NCI-H1930 (cell line): Measurements from ENCODE around the gene ANXA4.

Experiments used
- DNase-seq, 2 experiments: peaks; one replicate each; lab custom pipeline; 2025; lab: John Stamatoyannopoulos, UW

Gene ANXA4

GRCh38 chr2:69741575-69742321 is at the start of gene ANXA4:
ANXA4 (plus strand) TSS chr2:69742134; CDS start chr2:69781566, 39,432 bp downstream.
- DNase-seq: peak in 1 of 2 experiments; percentile 29

- DNase-seq: no peak
Observed at GRCh38 chr2:69692424-69692823, 49.5 kb upstream of the ANXA4 start.

- no peak for DNase-seq
Observed at GRCh38 chr2:69693059-69693774, 48.7 kb upstream of the ANXA4 start.

GRCh38 chr2:69693775-69694450 is 48.0 kb upstream of the ANXA4 start:
- DNase-seq: no peak

- DNase-seq: no peak
Observed at GRCh38 chr2:69694894-69695849, 46.8 kb upstream of the ANXA4 start.

GRCh38 chr2:69695850-69696216 is 46.1 kb upstream of the ANXA4 start:
- no peak for DNase-seq

- DNase-seq: no peak
Observed at GRCh38 chr2:69700381-69700780, 41.6 kb upstream of the ANXA4 start.

- no peak for DNase-seq
Observed at GRCh38 chr2:69701100-69701945, 40.6 kb upstream of the ANXA4 start.

- DNase-seq: no peak
Observed at GRCh38 chr2:69703189-69703588, 38.7 kb upstream of the ANXA4 start.

- no peak for DNase-seq
Observed at GRCh38 chr2:69704446-69704845, 37.5 kb upstream of the ANXA4 start.

GRCh38 chr2:69709290-69709689 is 32.6 kb upstream of the ANXA4 start:
- DNase-seq: no peak

- DNase-seq: no peak
Observed at GRCh38 chr2:69711971-69712370, 30.0 kb upstream of the ANXA4 start.

GRCh38 chr2:69714024-69714423 is 27.9 kb upstream of the ANXA4 start:
- DNase-seq: no peak

GRCh38 chr2:69714539-69715220 is 27.3 kb upstream of the ANXA4 start:
- DNase-seq: peak; percentile 54 to 68

- no peak for DNase-seq
Observed at GRCh38 chr2:69715964-69716363, 26.0 kb upstream of the ANXA4 start.

- no peak for DNase-seq
Observed at GRCh38 chr2:69716555-69717120, 25.3 kb upstream of the ANXA4 start.

- DNase-seq: no peak
Observed at GRCh38 chr2:69717186-69717585, 24.7 kb upstream of the ANXA4 start.

- no peak for DNase-seq
Observed at GRCh38 chr2:69717861-69718273, 24.1 kb upstream of the ANXA4 start.

- DNase-seq: no peak
Observed at GRCh38 chr2:69718338-69718965, 23.5 kb upstream of the ANXA4 start.
